Measurements from ENCODE around the gene DCPS.
"Not testable (repeated sequence)": the region's sequence is repeated elsewhere in the genome, so short reads cannot be mapped to it uniquely, and the experiment has no call there.

DCPS gene

DNA sequence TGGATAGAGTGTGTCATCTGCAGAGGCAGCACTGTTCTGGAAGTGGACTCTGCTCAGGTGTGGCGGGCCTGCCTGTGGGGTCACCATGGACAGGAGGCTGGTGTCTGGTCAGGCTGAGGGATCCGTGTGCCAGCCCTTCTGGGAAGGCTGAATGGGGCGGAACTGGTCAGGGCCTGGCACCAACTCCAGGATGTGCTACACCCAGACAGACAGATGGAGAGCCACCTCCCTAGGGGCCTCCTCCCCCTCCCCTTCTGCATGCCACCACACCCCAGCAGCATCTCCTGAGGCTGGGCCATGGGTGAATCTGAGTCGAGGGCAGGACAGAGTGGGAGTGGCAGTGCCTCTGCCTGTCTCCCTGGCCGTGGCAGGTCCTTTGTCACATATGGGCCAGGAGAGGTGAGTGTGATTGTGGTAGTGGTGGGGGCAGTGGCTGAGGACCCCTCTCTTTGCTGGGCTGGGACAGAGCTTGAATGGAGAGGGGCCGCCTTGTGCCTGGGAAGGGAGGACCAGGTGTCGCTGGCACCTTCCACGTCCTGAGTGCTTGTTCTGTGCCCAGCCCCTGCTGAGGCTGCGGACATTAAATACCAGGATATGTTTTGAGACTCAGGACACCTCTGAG is 80.7 kb downstream of the DCPS start:
- no peak for DNase-seq (ENCODE audit: low spot score)

- no peak for DNase-seq (ENCODE audit: low spot score)
Observed at GRCh38 chr11:126385991-126386728, 82.3 kb downstream of the DCPS start.

DNA sequence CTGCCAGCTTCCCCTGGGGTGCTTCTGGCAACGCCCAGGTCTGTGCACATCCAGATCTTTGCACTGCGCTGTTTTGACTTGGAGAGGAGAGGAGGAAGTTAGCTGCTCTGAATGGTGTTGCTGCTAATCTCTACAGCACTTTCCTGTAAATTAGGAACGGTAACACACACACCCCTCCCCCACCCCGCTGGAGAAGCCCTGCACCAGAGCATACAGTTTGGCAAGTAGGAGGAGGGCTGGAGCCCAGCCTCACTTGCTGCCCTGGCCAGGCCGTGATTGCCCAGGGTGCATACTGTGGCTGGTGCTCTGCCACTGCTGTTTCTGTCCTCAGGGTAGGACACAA is 82.8 kb downstream of the DCPS start:
- not testable (repeated sequence) for DNase-seq (ENCODE audit: low spot score)

DNA sequence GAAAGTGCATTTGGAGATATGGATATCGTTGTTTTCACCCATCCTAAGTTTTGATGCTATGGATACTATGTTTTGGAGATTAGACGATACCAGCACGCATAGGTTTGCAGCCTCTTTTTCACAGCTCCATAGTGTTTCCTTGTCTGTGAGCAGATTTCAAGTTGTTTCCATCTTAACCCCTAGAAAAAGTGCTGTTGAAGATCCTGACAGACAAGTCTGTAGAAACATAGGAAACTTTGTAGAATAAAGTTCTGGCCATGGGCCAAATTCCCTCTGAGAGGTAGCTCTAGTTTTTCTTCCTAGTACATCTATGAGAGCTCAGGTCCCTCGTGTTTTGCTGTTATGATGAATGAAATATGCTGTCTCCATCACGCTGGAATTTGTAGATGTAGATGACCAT is 84.0 kb downstream of the DCPS start:
- no peak for DNase-seq (ENCODE audit: low spot score)

GRCh38 chr11:126390272-126390867 is 86.5 kb downstream of the DCPS start:
- DNase-seq (ENCODE audit: low spot score), result no peak

DNA sequence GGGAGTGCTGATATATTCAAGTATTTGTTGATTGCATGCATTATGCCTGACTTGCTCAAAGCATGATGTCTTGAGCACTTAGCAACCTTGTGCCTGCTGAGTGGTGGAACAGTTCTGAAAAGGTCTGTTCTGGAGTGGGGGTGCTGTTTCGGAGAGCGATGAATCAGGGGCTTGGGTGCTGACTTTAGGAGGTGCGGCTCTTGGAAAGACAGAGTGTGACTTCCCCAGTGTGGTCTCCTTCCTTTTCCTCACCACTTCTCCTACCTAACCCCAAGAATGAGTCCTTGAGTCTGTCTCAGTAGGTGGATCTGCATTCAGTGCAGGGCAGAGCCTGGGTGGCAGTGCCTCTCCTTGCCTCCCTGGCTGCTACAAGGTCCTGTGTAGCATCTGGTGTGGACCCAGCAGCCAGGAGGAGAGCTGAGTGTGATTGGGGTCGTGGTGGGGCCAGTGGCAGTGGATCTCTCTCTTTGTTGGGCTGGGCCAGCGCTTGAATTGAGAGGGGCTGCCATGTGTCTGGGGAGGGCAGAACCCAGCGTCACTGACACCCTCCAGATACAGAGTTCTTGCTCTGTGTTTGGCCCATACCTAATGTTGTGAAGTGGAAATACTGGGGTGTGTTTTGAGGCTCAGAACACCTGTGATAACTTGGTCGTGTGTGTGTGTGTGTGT is 87.6 kb downstream of the DCPS start:
- DNase-seq (ENCODE audit: low spot score), result no peak

GRCh38 chr11:126391970-126392632 is 88.2 kb downstream of the DCPS start:
- DNase-seq (ENCODE audit: low spot score), result peak; percentile 86

DNA sequence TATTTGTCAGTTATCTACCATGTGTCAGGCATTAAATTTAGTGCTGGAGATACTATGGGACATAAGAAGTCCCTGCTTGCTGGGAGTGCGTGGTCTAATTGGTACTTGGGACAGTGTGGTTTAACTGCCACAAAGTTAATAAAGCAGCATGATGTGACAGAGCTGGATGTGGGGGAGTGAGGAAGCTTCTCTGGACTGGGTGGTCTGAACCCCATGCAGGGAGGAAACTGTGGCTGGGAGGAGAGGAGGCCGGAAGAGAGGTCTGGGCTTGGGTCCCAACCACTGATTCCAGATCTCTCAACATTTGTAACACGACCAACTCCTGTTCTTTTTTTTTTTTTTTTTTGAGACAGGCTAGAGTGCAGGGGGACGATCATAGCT is 88.8 kb downstream of the DCPS start:
- no peak for DNase-seq (ENCODE audit: low spot score)

GRCh38 chr11:126393143-126393542 is 89.3 kb downstream of the DCPS start:
- DNase-seq (ENCODE audit: low spot score), result no peak

- DNase-seq (ENCODE audit: low spot score), result no peak
Observed at GRCh38 chr11:126394036-126394435, 90.2 kb downstream of the DCPS start.

DNA sequence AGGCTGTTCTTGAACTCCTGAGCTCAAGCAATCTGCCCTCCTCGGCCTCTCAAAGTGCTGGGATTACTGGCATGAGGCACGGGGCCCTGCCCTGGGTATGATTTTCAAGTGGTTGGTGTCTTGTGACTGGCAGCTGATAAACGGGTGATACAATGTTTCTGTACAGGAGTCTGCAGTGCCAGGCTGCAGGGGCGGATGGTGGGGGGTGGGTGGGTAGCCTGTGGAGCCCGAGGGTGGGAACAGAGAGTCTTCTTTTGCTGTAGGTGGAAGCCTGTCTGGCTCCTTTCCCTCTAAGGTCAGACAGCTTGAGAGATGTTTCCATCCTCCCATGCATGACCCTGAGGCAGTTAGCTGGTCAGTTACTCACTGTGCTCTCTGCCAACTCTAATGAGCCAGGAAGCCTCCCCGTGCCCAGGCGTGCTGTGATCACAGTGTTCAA is 90.8 kb downstream of the DCPS start:
- peak; percentile 69 for DNase-seq (ENCODE audit: low spot score)
